Ovary (tissue), 3 donors: ENCODE results near the gene CYP4F3.

Experiments
- CTCF ChIP-seq, 3 donors: fragments of 450-650 bp in 2 of 3; fragments of 200-600 bp in 1 of 3; IDR thresholded peaks; one replicate each; pipeline versions ENCODE4 v1.5.1 to v1.8.0; 2016 to 2022; ENCODE audit warnings: antibody characterized with exemption in 3 of 3, mild to moderate bottlenecking in 1 of 3
- EP300 ChIP-seq: sonication (generic); formaldehyde crosslinking; IDR thresholded peaks from one replicate; pipeline ENCODE4 v1.6.1; 2017; ENCODE audit warnings: antibody characterized with exemption
- POLR2A ChIP-seq: fragments of 450-650 bp; IDR thresholded peaks from one replicate; pipeline ENCODE4 v1.6.1; 2017; ENCODE audit warnings: antibody characterized with exemption, mild to moderate bottlenecking, moderate library complexity
- donor health status: DM: no; HTN: no; CAD: no.

GRCh38 chr19:15679089-15679488 is 38.4 kb downstream of the CYP4F3 start:
- no peak for TF ChIP-seq CTCF (IDR thresholded peaks at IDR 0.05)
- no peak for TF ChIP-seq POLR2A
- TF ChIP-seq EP300, result no peak
